ENCODE results near the gene CALHM6.

Gene CALHM6

GRCh38 chr6:116461331-116461931 is at the start of gene CALHM6:
Gene CALHM6, plus strand, starts transcription at chr6:116461375. Its CDS starts 555 bp downstream, at chr6:116461930.
- DNase-seq = no peak

GRCh38 chr6:116412270-116412669 is 48.9 kb upstream of the CALHM6 start:
- DNase-seq = no peak

GRCh38 chr6:116413357-116413756 is 47.8 kb upstream of the CALHM6 start:
- DNase-seq = no peak

- no peak for DNase-seq
These were observed 43.5 kb upstream of the CALHM6 start for GRCh38 chr6:116417661-116418060.

GRCh38 chr6:116419069-116419786 is 41.9 kb upstream of the CALHM6 start:
- no peak for DNase-seq

GRCh38 chr6:116420341-116420740 is 40.8 kb upstream of the CALHM6 start:
- no peak for DNase-seq

- DNase-seq = no peak
These were observed 38.9 kb upstream of the CALHM6 start for GRCh38 chr6:116422238-116422637.

- DNase-seq = no peak
These were observed 37.2 kb upstream of the CALHM6 start for GRCh38 chr6:116424001-116424400.

GRCh38 chr6:116426551-116426950 is 34.6 kb upstream of the CALHM6 start:
- DNase-seq = no peak

- no peak for DNase-seq
These were observed 32.1 kb upstream of the CALHM6 start for GRCh38 chr6:116429111-116429510.

- no peak for DNase-seq
These were observed 30.3 kb upstream of the CALHM6 start for GRCh38 chr6:116430860-116431259.

GRCh38 chr6:116431964-116432595 is 29.1 kb upstream of the CALHM6 start:
- DNase-seq = no peak

- DNase-seq = no peak
These were observed 27.9 kb upstream of the CALHM6 start for GRCh38 chr6:116433206-116433712.

- no peak for DNase-seq
These were observed 27.0 kb upstream of the CALHM6 start for GRCh38 chr6:116434056-116434725.

GRCh38 chr6:116436586-116436985 is 24.6 kb upstream of the CALHM6 start:
- DNase-seq = peak; percentile 64

GRCh38 chr6:116437656-116438055 is 23.5 kb upstream of the CALHM6 start:
- DNase-seq = no peak

- DNase-seq = no peak
These were observed 22.4 kb upstream of the CALHM6 start for GRCh38 chr6:116438590-116439448.

- DNase-seq = no peak
These were observed 21.6 kb upstream of the CALHM6 start for GRCh38 chr6:116439522-116440051.

- DNase-seq = no peak
These were observed 18.1 kb upstream of the CALHM6 start for GRCh38 chr6:116443105-116443504.

GRCh38 chr6:116444092-116444491 is 17.1 kb upstream of the CALHM6 start:
- no peak for DNase-seq

- no peak for DNase-seq
These were observed 16.6 kb upstream of the CALHM6 start for GRCh38 chr6:116444575-116444974.

- DNase-seq = no peak
These were observed 16.1 kb upstream of the CALHM6 start for GRCh38 chr6:116445102-116445501.
